HG03095 (cell line): ENCODE results near the gene CCDC71.

Experiments used
- ATAC-seq: cut with Tn5 transposase; IDR thresholded peaks from one replicate; pipeline ENCODE4 v1.9.1; 2021; ENCODE audit warnings: moderate library complexity; ENCODE audit not compliant: unreplicated experiment

The CCDC71 gene

DNA sequence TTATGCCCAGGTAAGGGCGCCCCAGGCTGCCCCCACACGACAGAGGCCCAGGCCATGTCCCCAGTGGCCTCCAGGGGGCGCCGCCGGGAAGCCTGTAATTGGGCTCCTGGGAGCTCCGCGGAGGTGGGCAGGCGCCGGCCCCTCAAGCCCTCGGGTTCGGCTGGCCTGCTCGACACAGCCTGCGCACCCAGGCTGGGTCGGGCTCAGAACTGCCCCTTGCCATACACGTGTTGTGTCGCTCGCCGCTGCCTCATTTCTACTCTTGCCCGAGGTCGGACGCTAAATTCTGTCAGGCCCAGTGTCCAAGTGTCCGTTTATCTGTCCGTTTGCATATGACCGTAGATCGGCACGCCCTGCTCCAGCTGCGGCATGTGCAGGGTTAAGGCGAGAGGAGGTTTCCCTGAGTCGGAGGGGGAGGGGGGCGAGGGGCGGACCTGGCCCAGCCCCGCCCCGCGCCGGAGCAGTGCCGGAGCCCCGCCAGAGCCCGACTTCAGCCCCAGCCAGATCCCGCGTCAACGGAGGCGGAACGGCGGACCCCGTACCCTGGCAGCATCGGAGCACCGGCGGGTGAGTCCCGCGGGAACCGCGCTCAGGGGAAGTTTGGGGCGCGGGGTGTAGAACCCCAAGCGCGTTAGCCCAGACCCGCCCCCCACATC lies 5.1 kb upstream of the CCDC71 start, which contains the start of gene KLHDC8B:
TSS of gene KLHDC8B (plus strand) at position 480 of the 656 bp plus-strand sequence. CDS start 1,172 bp downstream, outside the sequence.
- peak; percentile 47 for ATAC-seq

DNA sequence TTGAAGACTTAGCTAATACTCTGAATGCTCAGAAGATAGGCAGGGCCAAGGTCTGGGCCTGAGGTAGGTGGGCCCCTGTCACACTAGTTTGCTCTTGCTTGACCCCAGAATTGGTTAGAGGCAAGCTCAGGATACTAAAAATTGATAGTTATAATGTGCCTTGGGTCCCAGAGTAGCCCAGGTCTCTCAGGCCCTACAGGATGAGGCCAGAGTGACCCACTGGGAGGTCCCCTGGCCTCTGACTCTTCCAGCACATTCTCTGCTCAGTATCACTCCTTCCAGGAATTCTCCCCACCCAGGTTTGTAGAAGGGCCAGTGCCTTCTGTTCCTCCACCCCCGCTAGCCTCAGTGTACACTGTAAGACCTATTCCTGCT lies 4.6 kb upstream of the CCDC71 start:
- ATAC-seq: no peak

DNA sequence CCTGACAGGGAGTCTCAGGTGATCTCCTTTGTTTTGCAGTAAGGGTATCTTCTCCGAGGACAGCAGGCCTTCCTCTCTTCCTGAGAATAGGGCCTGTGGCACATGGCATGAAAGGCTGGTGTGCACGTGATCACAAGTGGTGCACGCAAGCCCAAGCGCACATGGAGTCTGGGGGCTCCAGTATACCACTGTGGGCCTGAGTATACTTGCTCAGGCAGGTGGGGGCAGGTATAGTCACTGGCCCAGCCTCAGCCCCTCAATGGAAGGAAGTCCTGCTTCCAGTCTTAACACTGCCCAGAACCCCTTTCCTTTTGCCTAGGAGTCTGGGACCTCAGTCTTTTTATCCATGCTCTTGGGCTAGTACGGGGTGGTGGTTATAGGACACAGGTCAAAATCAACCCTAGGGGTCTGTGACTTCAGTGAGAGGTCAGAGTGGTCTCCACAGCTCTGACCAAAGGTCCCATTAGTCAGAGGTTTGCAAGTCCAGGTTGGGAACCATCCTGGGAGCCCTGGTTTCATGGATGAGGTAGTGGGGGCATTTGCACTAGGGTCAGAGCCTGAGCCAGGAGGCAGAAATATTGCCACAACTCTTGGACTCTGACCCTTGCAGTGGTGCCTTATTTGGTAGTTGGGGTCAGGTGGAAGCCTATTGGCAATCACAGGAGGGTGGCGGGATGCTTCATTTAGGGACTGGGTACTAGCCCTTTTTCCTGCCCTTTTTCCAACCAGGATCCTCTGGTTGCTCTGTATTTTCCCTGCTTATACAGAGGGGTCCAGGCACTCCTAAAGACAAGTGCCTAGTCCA lies 823 bp upstream of the CCDC71 start:
- ATAC-seq: no peak

DNA sequence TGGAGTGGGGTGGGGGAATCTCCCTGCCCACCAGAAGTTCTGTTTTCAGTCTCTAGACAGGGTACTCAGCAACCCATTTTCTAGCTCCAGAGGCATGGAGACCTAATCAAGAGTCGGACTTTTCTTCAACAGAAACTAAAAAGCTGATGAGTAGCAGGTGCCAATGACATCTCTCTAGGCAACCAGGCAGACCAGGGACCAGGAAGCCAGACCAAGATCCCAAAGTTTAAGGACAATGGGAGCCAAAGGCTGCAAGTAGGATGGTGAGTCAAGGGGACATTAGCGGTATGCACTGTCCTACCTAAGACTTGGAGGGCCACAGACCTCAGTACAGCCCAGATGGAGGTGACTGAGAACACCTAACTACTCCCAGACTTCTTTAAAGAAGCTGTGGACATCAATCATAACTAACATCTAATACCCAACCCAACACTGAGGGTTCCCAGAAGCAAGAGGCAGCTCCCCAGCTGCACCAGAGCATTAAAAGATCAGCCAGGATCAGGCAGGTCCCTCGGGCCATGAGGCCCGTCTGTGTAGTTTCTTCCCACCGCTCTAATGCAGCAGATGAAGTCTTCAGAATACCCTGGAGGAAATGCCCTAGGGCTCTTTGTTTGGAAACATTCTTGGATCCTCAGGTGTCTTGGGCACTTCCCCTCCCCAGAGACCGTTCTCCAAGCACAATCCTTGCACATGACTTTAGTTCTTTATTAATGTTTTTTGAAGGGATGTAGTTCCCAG lies 979 bp downstream of the CCDC71 start:
- ATAC-seq: no peak

DNA sequence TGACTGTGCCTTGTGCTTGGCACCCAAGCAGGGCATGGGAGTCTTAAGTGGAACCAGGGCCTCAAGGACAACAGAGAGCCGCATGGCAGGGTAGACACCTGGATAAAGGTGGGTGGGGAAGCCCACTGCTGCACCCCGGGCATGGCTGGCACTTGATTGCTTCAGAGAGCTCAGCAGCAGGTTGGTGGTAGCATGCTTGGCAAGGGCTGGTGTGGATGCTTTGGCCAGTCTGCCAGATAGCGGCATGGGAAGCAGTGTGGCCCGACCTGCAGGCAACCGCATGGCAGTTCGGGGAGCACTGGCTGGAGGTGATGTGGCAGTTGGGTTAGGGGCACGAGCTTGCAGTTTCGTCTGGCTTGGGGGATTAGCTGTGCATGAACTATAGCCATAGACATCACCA lies 2.5 kb downstream of the CCDC71 start:
- no peak for ATAC-seq

DNA sequence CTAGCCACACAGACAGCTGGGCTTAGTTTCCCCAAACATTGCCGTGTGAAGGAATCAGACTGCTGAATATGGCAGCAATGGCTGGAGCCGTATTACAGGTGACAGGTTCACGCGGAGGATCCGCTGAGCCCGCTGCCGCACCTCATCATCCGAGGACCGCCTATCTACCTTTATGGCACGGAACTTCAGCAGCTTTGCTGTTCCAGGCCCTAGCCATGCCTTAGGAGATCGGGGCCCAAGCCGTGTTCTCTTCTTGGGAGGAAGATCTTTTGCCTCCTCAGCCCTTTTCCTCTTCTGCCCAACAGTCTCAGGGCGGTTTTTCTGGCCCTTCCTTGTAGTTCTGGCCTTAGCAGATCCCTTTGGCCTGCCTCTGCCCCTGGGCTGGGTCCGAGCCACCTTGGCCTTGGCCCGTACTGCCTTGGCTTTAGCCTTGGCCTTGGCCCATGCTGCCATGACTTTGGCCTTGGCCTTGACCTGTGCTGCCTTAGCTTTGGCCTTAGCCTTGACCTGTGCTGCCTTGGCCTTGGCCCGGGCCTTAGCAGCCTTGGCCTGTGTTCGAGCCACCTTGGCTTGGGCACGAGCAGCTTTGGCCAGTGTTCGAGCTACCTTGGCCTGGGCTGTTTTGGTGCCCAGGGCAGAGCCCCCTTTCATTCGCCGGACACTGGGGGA lies 3.2 kb downstream of the CCDC71 start:
- no peak for ATAC-seq

DNA sequence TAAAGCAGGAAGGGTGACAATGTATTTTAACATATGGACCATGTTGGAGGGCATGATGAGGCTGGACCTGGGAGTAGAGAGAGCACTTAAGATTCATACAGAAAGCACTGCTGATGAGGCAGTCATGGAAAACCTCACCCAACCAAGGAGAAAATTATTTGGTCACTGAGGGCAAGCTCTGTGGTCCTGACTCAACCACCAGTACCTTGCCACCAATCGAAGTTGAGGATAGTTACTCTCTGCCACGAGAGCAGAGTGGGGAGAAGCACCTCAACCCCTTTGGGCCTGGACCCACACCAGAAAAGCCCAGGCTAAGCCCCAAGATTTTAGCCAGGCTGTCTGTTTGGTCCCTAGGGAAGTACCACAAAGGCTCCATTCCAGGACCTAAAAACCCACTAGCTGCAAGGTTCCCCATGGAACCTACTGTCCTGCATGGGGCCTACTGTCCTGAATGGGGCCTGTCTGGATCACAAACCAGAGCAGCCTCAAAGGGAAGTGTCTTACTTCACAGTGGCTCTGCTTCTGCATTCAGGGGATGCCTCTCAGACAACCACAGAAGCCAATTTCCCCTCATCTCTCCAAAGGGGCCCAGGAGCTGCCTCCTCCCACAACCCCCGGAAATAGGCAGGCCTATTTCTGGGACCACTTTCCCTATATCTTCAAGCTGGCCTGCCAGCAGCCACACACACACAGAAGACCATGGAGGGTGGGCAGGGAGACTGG lies 4.2 kb downstream of the CCDC71 start:
- ATAC-seq: no peak

DNA sequence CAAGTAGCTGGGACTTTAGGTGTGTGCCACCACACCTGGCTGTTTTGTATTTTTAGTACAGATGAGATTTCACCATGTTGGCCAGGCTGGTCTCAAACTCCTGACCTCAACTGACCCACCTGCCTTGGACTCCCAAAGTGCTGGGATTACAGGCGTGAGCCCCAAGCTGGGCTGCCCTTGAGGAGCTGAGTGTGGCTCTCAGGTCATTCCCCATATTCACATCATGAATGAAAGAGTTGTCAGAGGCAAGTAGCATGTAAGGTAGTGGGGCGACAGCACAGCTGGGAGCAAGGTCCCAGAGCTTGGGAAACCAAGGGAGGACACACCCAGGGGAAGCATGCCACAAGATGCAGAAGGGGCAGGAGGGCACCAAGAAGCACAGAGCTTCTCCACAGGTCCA lies 4.9 kb downstream of the CCDC71 start:
- ATAC-seq: no peak

DNA sequence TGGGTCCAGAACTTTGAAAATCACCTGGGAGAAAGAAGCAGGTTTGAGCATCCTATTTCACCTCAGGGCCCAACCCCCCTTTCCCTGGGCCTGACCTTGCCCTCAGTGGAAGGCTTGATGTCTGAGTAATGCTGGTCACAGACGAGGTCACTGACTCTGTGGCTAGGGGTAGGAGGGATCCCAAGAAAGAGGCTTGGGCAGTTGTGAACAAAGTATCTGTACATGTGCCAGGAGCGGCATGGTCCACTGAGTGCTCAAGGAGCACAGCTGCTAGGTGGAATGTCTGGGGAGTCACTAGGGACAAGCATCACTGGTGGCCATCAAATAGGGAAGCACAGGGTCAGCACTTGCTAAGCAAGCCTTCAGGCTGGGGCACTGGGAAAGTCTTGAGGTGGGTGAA lies 7.3 kb downstream of the CCDC71 start:
- no peak for ATAC-seq

DNA sequence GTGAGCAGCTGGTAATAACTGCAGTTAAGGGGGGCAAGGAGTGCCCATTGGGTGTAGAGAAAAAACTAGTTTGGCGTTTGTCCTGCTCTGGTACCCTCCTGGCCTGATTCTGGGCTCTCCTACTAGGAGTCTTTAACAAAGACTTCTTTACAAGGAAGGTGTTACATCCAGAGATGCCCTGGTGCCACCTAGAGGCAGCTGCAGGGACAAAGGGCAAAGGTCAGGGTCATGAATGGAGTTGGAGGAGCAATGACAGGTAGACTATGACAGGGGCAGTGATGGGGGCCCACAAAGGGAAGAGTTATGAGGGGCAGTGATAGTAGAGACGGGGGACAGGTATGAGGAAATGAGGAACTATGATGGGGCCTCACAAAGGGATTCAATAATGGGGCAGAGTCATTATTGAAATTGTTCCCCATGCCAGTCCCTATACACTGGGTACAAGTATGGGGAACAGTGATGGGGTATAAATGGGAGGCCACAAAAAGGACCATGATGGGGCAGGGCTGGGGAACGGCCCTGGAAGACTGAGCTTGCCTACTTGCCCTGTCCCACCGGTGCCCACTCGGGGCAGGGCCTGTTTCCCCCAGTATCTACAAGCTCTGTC lies 7.9 kb downstream of the CCDC71 start:
- no peak for ATAC-seq

DNA sequence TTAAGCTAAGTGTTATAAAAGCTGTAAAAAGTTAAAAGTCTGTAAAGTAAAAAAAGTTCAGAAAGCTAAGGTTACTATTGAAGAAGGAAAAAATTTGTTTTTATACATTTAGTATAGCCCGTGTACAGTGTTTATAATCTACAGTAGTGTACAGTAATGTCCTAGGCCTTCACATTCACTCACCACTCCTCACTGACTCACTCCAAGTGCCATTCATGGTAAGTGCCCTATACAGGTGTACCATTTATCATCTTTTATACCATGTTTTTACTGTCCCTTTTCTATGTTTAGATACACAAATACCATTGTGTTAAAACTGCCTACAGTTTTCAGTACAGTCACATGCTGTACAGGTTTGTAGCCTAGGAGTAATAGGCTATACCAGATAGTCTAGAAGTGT lies 8.8 kb downstream of the CCDC71 start:
- no peak for ATAC-seq

DNA sequence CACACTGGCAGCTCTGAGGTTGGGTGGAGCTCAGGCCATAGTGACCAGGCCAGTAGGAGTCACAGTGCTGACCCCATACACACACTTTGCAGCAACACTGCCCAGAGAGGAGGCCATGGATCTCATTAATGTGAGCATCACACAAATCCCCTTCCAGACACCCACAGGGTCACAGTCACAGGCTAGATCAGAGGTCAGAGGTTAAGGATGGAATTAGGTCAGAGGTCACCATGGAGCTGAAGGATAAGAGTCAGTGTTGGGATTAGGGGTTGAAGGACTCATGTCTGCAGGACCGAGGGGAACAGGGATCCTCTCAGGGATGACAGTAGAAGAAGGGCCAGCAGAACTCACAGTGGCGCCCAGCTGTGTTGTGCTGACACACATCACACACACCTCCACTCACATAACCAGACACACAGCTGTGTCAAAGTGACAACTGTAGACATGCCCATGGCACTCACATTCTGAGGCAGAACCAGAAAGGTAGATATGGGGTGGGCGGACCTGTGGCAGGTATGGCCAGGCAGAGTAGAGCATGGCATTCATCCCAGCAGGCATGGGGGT lies 12.7 kb downstream of the CCDC71 start:
- no peak for ATAC-seq

DNA sequence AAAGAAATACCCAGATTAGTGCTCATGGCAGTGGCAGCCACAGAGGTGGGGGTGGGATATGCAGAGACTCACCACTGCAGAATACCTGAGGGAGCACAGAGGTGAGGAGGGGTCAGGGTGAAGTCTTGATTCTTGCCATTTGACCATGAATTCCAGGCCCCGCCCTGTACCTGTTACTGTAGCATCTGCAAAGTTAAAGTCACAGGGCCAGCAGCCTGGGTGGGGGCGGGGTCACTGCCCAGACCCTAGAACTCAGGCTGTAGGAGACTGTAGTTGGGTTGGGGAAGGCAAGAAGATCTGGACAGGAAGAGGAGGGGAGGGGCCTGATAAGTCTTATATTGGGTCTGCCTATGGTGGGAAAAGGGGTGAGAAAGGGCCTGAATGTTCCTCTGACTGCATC lies 14.5 kb downstream of the CCDC71 start:
- ATAC-seq: no peak

DNA sequence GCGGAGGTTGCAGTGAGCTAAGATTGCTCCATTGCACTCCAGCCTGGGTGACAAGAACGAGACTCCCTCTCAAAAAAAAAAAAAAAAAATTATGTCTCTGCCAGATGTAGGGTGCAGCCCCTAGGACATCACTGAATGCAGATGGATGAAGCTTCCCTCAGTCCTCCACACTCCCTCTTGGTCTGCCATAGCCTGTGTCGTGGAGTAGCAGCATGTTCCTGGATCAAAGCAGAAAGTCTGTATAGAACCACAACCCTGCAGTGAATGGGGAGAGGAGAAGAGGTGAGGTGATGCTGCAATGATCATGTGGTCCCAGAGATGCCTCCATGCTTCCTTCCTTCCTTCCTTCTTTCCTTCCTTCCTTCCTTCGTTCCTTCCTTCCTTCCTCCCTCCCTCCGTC lies 18.0 kb downstream of the CCDC71 start:
- no peak for ATAC-seq

DNA sequence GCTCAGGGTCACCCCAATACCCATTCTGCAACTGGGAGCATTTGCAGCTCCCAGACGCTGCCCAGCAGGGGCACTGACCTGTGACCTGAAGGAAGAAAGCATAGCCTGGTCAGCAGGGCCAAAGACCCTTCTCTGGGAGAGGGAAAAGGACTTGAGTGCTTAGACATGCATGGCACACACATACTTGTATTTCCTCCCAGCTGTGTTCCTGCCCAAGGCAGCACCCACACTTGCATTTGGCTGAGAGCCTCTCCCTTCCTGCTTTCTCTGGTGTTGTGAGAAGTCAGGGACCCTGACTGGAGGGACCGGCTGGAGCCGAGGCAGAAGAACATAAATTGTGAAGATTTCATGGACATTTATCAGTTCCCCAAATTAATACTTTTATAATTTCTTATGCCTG lies 26.1 kb downstream of the CCDC71 start:
- ATAC-seq: no peak

DNA sequence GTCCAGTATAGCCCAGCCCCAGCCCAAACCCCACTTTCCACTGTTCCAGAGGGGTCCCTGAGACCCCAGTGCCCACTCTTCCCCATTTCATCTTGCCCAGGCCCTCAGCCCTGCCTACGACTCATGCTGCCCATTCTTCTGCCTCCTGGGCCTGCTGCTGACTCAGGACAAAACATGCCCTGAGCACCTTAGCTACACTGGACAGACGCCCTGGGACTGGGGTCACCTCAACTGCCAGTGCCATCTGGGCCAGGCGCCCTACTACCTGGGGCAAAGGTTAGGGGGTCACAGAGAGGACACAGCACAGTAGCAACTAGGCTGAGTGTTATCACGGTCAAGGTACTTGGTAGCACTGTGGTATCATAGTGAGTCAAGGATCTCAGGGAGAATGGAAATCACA lies 30.6 kb downstream of the CCDC71 start:
- no peak for ATAC-seq

DNA sequence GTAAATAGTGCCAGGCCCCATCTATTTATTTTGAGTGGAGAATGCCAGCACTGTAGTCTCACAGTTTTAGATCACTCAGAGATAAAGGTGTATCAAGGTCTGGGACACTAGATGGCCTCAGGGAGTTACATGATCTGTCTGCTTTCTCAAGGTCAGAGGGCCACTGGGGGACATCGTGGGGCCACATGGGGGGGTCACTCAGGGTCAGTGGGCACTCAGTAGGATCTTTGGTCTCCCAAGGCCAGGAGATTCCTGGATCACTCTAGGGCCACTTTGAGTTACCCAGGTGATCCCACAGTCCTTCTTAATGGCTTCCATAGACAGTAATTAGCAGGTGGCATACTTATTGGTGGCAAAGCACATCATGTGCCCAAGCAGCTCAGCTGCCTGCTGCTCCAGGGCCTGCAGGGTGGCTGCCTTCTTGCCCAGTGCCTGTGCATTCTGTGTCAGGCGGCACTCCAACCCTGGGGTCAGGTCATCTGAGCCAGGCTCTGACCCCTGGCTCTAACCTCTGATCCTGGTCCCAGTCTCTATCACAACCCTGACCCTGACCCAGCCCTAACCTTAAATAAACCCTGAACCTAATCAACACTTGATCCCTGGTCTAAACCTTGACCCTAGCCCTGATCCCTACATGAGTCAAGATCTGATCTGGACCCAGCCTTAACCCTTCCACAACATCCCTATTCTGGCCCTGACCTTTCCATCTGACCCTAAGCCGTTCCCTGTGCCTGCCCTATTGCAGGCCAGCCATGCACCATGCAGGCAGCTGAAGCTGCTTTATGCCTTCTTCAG lies 31.5 kb downstream of the CCDC71 start:
- no peak for ATAC-seq

DNA sequence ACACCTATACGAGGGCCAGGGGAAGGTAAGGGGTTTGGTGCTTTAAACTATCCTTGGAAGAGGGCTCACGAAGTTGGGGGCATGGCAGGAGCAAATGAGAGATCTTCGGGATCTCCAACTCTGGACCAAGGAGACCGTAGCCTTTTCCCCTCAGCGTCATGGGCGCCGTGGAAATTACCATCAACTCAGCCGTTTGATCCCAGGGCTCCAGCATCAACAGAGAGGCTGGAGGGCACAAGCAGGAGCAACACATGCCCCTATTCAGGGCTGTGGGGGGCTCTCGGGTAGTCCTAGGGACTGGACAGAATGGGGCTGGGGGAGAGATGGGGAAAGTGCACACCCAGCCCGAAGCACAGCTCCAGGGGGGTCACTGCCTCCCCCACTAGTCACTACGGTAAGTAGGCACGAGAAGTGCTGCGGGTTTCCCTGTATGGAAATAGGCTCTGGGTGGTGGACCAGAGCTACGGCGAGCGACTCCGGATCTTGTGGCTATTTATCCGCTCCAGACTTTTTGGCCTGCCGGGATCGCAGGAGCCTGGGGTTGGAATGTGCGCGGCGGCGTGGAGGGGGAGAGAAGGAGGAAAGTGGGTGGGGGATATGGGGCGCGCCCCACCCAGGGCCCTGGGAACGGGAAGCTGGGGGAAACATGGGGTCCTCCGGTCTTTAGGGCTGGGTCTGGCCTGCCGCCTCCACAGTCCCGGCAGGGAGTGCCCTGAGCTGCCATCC lies 32.7 kb downstream of the CCDC71 start:
- ATAC-seq: no peak
